ENCODE results near the gene DCAKD. TPM values are rescaled to one million over a fixed set of nuclear protein-coding genes. Genes with fewer than 3 reads are reported as not detected.

DCAKD gene
- total RNA-seq, 1 experiment from 2014 or later = 57.7 TPM

DNA sequence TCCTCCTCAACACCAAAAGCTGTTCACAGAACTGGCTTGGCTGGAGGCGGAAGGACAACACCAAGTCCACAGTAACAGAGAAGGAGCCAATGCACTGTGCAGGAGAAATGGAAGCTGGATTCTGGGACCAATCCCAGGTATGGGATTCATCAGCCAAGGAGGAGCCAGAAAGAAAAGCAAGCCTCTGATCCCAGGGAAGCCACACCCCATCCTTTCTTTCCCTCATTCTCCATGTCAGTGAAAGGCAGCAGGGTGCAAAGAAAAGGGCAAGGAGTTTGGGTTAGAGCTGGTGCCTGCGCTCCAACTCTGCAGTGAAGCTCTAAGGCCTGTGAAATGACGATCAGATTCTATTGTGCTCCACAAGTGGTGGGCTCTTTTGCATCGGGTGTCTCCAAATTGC, 11.0 kb downstream of the DCAKD start:
- ATAC-seq (peak; percentile 98), DNase-seq (ENCODE audit: low spot score) (peak; percentile 60)
- CTCF ChIA-PET = interaction anchor here (0.7 to 2.1 kb wide), 12 partner anchors 9 to 261 kb away, joined by 3 to 24 read pairs (median 5); partner anchors contain the start of gene ACBD4
- no peaks in the 10 kb centered on the region for H3K27me3 Mint-ChIP-seq (ENCODE audit: low read depth)
- H3K36me3 Mint-ChIP-seq = no peaks in the 10 kb centered on the region
- TF ChIP-seq NR2C2 (CRISPR knock-in tag; IDR thresholded peaks at IDR 0.05) (no peak), ZNF396 (CRISPR knock-in tag; IDR thresholded peaks at IDR 0.05; ENCODE audit: borderline replicate concordance) (no peak), AFF4 (CRISPR knock-in tag; IDR thresholded peaks at IDR 0.05; ENCODE audit: borderline replicate concordance) (no peak), ZNF416 (CRISPR knock-in tag; IDR thresholded peaks at IDR 0.05) (no peak)
- no peak overlapping the region for H3K4me3 Mint-ChIP-seq
- H3K4me1 Mint-ChIP-seq = peaks cover 38% of the 10 kb centered on the region
- no peaks in the 10 kb centered on the region for H3K9me3 Mint-ChIP-seq
- peak overlapping the region; percentile 79 for H3K27ac Mint-ChIP-seq
- POLR2A ChIA-PET = interaction anchor here (0.6 to 0.8 kb wide), 7 partner anchors 15 to 1133 kb away, joined by 3 to 5 read pairs (median 4); partner anchors contain the start of gene HEXIM2

- TF ChIP-seq FOXK1 (CRISPR knock-in tag; IDR thresholded peaks at IDR 0.05) = no peak
- TF ChIP-seq, protein P1, sequence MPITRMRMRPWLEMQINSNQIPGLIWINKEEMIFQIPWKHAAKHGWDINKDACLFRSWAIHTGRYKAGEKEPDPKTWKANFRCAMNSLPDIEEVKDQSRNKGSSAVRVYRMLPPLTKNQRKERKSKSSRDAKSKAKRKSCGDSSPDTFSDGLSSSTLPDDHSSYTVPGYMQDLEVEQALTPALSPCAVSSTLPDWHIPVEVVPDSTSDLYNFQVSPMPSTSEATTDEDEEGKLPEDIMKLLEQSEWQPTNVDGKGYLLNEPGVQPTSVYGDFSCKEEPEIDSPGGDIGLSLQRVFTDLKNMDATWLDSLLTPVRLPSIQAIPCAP (CRISPR knock-in tag; IDR thresholded peaks at IDR 0.05) = no peak
- no peak for TF ChIP-seq E2F1 (CRISPR knock-in tag; IDR thresholded peaks at IDR 0.05)
- TF ChIP-seq, protein P2, sequence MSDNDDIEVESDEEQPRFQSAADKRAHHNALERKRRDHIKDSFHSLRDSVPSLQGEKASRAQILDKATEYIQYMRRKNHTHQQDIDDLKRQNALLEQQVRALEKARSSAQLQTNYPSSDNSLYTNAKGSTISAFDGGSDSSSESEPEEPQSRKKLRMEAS (CRISPR knock-in tag; IDR thresholded peaks at IDR 0.05) = no peak
- no peak for TF ChIP-seq CREB1 (CRISPR knock-in tag; IDR thresholded peaks at IDR 0.05)
- no peak for TF ChIP-seq ZNF317 (CRISPR knock-in tag; IDR thresholded peaks at IDR 0.05; ENCODE audit: borderline replicate concordance, low read depth)
- no peak for TF ChIP-seq KAT7 (CRISPR knock-in tag; IDR thresholded peaks at IDR 0.05; ENCODE audit: borderline replicate concordance)
- no peak for TF ChIP-seq AFF4 (CRISPR knock-in tag; IDR thresholded peaks at IDR 0.05; ENCODE audit: borderline replicate concordance)
- TF ChIP-seq USF2 (CRISPR knock-in tag; IDR thresholded peaks at IDR 0.05) = no peak
- no peak for TF ChIP-seq SMAD4 (CRISPR knock-in tag; IDR thresholded peaks at IDR 0.05)
- TF ChIP-seq OVOL2 (CRISPR knock-in tag; IDR thresholded peaks at IDR 0.05; ENCODE audit: borderline replicate concordance) = no peak
- no peak for TF ChIP-seq JAZF1 (CRISPR knock-in tag; IDR thresholded peaks at IDR 0.05)
Observed at GRCh38 chr17:45038728-45039634, 12.5 kb downstream of the DCAKD start.

More at GRCh38 chr17:45038728-45039634, 12.5 kb downstream of the DCAKD start:
- DNase-seq (ENCODE audit: low spot score) (no peak), ATAC-seq (no peak)
- ChIA-PET CTCF (interaction anchor here (0.5 to 2.1 kb wide), 6 partner anchors 10 to 128 kb away, joined by 3 to 24 read pairs (median 4); partner anchors contain the start of gene C1QL1), POLR2A (interaction anchor here (0.5 to 1.3 kb wide), 2 partner anchors 22 to 67 kb away, joined by 3 to 5 read pairs; partner anchors contain the start of gene NMT1)
- no peaks in the 10 kb centered on the region for H3K27me3 Mint-ChIP-seq (ENCODE audit: low read depth)
- H3K36me3 Mint-ChIP-seq = peaks cover 5% of the 10 kb centered on the region
- peak overlapping the region; percentile 88 for H3K27ac Mint-ChIP-seq
- no peak overlapping the region for H3K4me3 Mint-ChIP-seq
- H3K9me3 Mint-ChIP-seq = no peaks in the 10 kb centered on the region
- peaks cover 34% of the 10 kb centered on the region for H3K4me1 Mint-ChIP-seq
